Activated CD4-positive, alpha-beta T cell treated with anti-CD3 and anti-CD28 coated beads for 1 hour (primary cell): ENCODE results near the gene FOXD1.

Experiments
- DNase-seq: peaks from one replicate; pipeline ENCODE4 v3.0.0-alpha.2; 2020

FOXD1 gene

GRCh38 chr5:73438645-73439470, 9.7 kb downstream of the FOXD1 start:
- no peak for DNase-seq

- no peak for DNase-seq
These were observed 10.6 kb downstream of the FOXD1 start for GRCh38 chr5:73437777-73438644.

- DNase-seq, result no peak
These were observed 11.3 kb downstream of the FOXD1 start for GRCh38 chr5:73437101-73437776.

- no peak for DNase-seq
These were observed 12.0 kb downstream of the FOXD1 start for GRCh38 chr5:73436535-73437100.

- no peak for DNase-seq
These were observed 12.6 kb downstream of the FOXD1 start for GRCh38 chr5:73435759-73436534.

- DNase-seq, result no peak
These were observed 13.7 kb downstream of the FOXD1 start for GRCh38 chr5:73434907-73435306.

- DNase-seq, result no peak
These were observed 14.1 kb downstream of the FOXD1 start for GRCh38 chr5:73434461-73434860.

GRCh38 chr5:73433982-73434342, 14.6 kb downstream of the FOXD1 start:
- DNase-seq, result no peak

- no peak for DNase-seq
These were observed 15.2 kb downstream of the FOXD1 start for GRCh38 chr5:73433272-73433981.

GRCh38 chr5:73431204-73431851, 17.2 kb downstream of the FOXD1 start:
- no peak for DNase-seq

GRCh38 chr5:73426034-73426433, 22.5 kb downstream of the FOXD1 start:
- DNase-seq, result no peak

- no peak for DNase-seq
These were observed 24.0 kb downstream of the FOXD1 start for GRCh38 chr5:73424556-73424977.

- DNase-seq, result no peak
These were observed 26.4 kb downstream of the FOXD1 start for GRCh38 chr5:73422164-73422563.

- no peak for DNase-seq
These were observed 27.9 kb downstream of the FOXD1 start for GRCh38 chr5:73420666-73421065.

- no peak for DNase-seq
These were observed 28.8 kb downstream of the FOXD1 start for GRCh38 chr5:73419465-73420390.

GRCh38 chr5:73419117-73419464, 29.5 kb downstream of the FOXD1 start:
- DNase-seq, result no peak

- DNase-seq, result no peak
These were observed 30.3 kb downstream of the FOXD1 start for GRCh38 chr5:73418244-73418691.

- DNase-seq, result no peak
These were observed 31.1 kb downstream of the FOXD1 start for GRCh38 chr5:73417303-73418034.

- no peak for DNase-seq
These were observed 33.0 kb downstream of the FOXD1 start for GRCh38 chr5:73415617-73416016.
